Measurements from ENCODE around the gene ENPP6.
A peak's percentile ranks its signal among the peaks of the same experiment; 100 is the strongest.

Gene ENPP6

GRCh38 chr4:184153781-184154180 lies 63.9 kb downstream of the ENPP6 start:
- DNase-seq (ENCODE audit: low read depth), result no peak
- TF ChIP-seq CTCF (conservative IDR thresholded peaks at IDR 0.05; ENCODE audit: low read length), result no peak
- no peak overlapping the region for H3K4me3 ChIP-seq (ENCODE audit: low read length)

- no peak for DNase-seq (ENCODE audit: low read depth)
- TF ChIP-seq CTCF (conservative IDR thresholded peaks at IDR 0.05; ENCODE audit: low read length), result no peak
- no peak overlapping the region for H3K4me3 ChIP-seq (ENCODE audit: low read length)
Measured at GRCh38 chr4:184151988-184152485, 65.6 kb downstream of the ENPP6 start.

GRCh38 chr4:184150102-184150839 lies 67.4 kb downstream of the ENPP6 start:
- no peak for TF ChIP-seq CTCF (conservative IDR thresholded peaks at IDR 0.05; ENCODE audit: low read length)
- H3K4me3 ChIP-seq (ENCODE audit: low read length), result no peak overlapping the region
- DNase-seq (ENCODE audit: low read depth), result no peak

- peak; percentile 8 for DNase-seq (ENCODE audit: low read depth)
- TF ChIP-seq CTCF (conservative IDR thresholded peaks at IDR 0.05; ENCODE audit: low read length), result no peak
- no peak overlapping the region for H3K4me3 ChIP-seq (ENCODE audit: low read length)
Measured at GRCh38 chr4:184148738-184149637, 68.7 kb downstream of the ENPP6 start.

- TF ChIP-seq CTCF (conservative IDR thresholded peaks at IDR 0.05; ENCODE audit: low read length), result no peak
- peak; percentile 35 for DNase-seq (ENCODE audit: low read depth)
- no peak overlapping the region for H3K4me3 ChIP-seq (ENCODE audit: low read length)
Measured at GRCh38 chr4:184147858-184148737, 69.6 kb downstream of the ENPP6 start.

- no peak overlapping the region for H3K4me3 ChIP-seq (ENCODE audit: low read length)
- no peak for TF ChIP-seq CTCF (conservative IDR thresholded peaks at IDR 0.05; ENCODE audit: low read length)
- DNase-seq (ENCODE audit: low read depth), result no peak
Measured at GRCh38 chr4:184146951-184147350, 70.7 kb downstream of the ENPP6 start.
